Measurements from ENCODE around the gene HOXB4. TPM values are rescaled to one million over a fixed set of nuclear protein-coding genes. Genes with fewer than 3 reads are reported as not detected.

HOXB4 gene
- total RNA-seq, 4 donors from 2014 or later, result 1.8 to 6.6 (median 5.1) TPM

DNA sequence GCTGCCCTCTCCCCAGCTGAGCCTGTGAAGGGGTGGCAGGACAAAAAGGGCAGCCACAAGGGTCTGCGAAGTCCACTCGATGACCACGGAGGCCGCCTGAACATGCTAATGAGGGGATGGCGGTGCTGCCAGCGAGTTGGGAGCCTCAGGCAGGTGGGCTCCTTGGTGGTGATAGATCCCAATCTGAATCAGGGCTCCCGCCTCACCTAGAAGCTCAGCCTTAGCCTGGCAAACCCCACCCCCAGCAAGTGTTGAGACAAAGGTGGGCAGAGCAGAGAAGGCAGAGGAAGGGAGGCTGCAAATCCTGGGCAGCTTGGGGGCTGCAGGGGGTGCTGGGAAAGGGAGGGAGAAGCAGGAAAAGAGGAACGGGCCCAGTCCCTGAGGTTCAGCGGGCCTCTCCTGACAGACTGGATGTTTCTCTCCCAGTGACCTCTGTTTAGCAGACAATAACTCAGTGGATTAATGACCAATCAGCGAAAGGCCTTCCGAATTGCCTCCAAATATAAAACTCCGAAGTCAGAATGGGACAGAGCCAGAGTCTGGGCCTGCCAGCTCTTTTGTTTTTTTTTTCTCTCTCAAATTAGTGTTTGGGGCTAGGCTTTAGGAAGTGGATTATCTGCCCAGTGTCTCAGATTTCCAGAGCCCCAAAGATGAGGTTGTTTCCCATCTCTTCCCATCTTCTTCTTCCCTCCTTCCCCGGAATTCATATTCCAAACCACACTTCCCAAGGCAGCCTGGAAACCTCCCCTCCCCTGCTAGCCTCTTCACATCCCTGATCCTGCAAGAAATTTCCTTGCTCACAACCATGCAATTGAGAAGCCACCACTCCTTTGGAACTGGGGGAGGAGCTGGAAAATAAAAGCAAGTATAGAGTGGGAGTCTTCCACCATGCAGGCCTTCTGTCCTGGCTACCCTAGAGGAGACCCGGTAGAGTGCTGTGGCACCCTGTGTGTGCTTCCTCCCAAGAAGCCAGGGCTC is 18.0 kb downstream of the HOXB4 start:
- H3K4me3 ChIP-seq, result no peak overlapping the region

DNA sequence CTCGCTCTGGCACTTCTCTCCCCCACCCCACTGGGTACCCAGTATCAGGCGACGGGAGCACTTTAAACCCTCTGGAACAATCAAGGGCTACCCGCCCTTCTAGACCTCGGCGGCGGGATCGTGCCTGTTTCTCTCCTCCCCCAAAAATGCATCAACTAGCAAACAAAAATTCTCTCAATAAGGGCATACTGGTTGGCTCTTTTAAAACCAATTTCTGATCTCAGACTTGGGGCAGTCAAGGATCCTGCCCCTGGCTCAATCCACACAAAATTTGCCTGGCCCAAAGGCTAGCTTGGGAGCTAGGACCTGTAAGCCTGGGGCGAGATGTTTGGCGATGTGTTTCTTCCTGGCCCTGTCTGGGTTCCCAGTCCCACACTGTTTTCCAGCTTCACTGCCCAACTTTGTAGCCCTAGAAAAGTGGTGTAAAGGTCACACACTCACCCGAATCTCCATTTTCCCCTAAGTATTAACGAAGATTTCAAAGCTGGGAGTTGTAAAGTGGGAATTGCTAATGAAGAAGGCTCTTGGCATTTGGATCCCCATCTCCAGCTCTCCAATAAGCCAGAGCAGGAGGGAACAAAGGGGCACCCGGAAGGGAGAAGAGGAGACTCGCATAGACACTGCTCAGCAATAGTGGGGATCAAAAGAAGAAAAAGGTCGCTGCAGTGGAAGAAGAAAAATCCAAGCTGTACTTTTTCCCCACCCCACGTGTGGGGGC is 18.9 kb downstream of the HOXB4 start:
- H3K9me3 ChIP-seq, result no peaks in the 10 kb centered on the region
- H3K36me3 ChIP-seq, result no peaks in the 10 kb centered on the region
- DNase-seq, result no peak
- no peak overlapping the region for H3K4me3 ChIP-seq
- peaks cover 0 to 91% (median 2%) of the 10 kb centered on the region in 4 donors for H3K4me1 ChIP-seq
- H3K27me3 ChIP-seq, result no peaks in the 10 kb centered on the region
- H3K27ac ChIP-seq, result peak overlapping the region; percentile 6 to 96 (median 58)
- no peak for TF ChIP-seq POLR2A (IDR thresholded peaks at IDR 0.05)

More for the DNA sequence above, 18.0 kb downstream of the HOXB4 start:
- Histone ChIP-seq H3K36me3 (no peaks in the 10 kb centered on the region), H3K27me3 (no peaks in the 10 kb centered on the region), H3K9me3 (no peaks in the 10 kb centered on the region), H3K27ac (peak overlapping the region; percentile 6 to 96 (median 58)), H3K4me1 (peaks cover 0 to 89% (median 2%) of the 10 kb centered on the region in 4 donors)
- DNase-seq, result no peak
- TF ChIP-seq, protein P1, sequence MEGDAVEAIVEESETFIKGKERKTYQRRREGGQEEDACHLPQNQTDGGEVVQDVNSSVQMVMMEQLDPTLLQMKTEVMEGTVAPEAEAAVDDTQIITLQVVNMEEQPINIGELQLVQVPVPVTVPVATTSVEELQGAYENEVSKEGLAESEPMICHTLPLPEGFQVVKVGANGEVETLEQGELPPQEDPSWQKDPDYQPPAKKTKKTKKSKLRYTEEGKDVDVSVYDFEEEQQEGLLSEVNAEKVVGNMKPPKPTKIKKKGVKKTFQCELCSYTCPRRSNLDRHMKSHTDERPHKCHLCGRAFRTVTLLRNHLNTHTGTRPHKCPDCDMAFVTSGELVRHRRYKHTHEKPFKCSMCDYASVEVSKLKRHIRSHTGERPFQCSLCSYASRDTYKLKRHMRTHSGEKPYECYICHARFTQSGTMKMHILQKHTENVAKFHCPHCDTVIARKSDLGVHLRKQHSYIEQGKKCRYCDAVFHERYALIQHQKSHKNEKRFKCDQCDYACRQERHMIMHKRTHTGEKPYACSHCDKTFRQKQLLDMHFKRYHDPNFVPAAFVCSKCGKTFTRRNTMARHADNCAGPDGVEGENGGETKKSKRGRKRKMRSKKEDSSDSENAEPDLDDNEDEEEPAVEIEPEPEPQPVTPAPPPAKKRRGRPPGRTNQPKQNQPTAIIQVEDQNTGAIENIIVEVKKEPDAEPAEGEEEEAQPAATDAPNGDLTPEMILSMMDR (IDR thresholded peaks at IDR 0.05), result no peak
- TF ChIP-seq POLR2A (IDR thresholded peaks at IDR 0.05), result no peak

DNA sequence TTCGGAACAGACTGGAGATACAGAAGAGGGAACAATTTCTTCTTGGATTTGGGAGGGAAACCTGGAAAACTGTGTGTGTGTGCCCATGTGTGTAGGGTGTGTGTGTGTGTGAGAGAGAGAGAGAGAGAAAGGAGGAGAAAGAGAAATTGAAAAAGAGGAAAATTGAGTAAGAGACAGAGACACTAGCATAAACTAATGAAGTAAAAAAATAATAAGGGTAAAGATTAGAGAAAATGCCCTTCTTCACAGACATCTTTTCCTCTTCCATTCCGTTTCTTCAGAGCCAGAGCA is 19.4 kb downstream of the HOXB4 start:
- Histone ChIP-seq H3K4me1 (peaks cover 0 to 88% (median 2%) of the 10 kb centered on the region in 4 donors), H3K4me3 (no peak overlapping the region), H3K9me3 (no peaks in the 10 kb centered on the region), H3K27ac (peak overlapping the region in 3 of 4 donors; percentile 6 to 96 (median 68)), H3K36me3 (no peaks in the 10 kb centered on the region), H3K27me3 (no peaks in the 10 kb centered on the region)
- DNase-seq, result no peak
- TF ChIP-seq POLR2A (IDR thresholded peaks at IDR 0.05), result no peak
- TF ChIP-seq, protein P1 (IDR thresholded peaks at IDR 0.05), result no peak

DNA sequence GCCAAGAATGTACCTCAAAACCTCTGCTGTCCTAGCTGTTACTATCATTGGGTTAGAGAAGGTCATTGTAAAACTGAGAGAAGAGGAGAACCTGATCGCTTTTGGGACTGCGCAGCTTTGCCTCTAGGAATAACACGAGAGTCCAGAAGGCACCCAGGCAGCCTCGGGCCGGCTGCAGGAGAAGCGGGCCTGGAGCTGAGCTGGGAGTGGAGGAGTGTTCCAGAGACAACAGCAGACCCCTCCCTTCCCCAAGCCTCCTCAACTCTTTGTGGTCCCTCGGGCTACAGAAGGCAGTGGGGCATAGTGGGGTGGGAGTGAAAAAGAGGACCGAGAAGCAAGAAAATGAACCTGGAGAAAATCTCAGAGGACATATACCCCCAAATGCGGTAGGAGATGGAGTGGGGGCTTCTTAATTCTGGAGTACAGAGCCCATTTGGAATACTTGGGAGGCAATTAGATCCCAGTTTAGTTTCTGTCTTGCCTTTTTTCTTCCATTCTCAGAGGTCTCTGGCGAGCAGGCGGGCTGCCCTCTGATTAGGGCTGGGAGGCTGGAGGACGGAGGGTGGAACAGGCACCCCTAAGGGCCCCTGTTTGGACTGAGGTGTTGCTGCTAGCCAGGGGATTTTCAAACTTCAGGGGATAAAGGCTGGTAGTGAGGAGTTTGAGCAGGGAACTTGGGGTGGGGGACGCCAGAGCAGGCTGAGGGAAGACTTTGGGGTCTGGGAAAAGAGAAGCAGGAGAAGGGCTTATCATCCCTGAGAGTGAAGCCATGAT is 19.9 kb downstream of the HOXB4 start:
- no peak for DNase-seq
- Histone ChIP-seq H3K9me3 (no peaks in the 10 kb centered on the region), H3K27me3 (no peaks in the 10 kb centered on the region), H3K27ac (peak overlapping the region in 2 of 4 donors; percentile 68 to 96), H3K4me3 (no peak overlapping the region), H3K4me1 (peaks cover 0 to 84% (median 2%) of the 10 kb centered on the region in 4 donors), H3K36me3 (no peaks in the 10 kb centered on the region)
- TF ChIP-seq, protein P1 (IDR thresholded peaks at IDR 0.05), result no peak
- TF ChIP-seq POLR2A (IDR thresholded peaks at IDR 0.05), result no peak

DNA sequence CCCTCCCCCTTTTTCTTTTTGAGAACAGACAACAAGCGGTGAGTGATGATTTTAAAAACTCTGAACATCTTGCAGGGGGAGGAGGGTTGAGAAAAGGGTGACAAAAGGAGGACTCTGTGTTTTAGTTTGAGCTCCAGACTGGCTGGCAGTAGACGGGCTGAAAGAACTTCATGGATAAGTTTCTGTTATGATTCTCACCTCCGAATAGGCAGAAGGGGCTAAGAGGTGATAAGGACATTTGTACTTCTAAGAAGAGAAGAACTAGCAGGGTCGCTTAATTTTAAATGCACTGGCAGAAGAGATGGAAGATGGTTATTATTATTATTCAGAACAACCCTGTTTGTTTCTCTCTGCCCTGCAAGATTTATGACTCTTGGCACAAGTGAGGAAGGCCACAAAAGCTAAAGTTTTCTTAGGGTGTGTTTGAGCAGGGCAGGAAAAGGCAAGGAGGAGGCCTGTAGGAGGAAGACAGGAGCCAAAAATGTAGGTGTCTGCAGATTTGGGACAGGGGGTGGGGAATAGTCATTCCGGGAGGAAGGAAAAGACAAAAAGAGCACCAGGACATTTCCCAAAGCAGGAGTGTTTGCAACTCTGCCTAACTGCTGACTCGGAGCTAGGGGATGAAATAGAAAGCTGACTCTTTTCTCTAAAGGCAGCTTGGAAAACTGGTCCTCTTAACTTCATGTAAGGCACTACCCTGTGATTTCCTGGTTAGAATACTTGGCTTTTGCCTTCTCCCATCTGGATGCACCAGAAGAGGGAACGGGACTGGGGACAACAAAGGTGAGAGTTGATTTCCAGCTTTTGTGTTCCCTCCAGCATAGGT is 21.4 kb downstream of the HOXB4 start:
- H3K9me3 ChIP-seq, result no peaks in the 10 kb centered on the region
- no peak overlapping the region for H3K4me3 ChIP-seq
- DNase-seq, result no peak
- peaks cover 0 to 81% (median 2%) of the 10 kb centered on the region in 4 donors for H3K4me1 ChIP-seq
- peaks cover 0 to 3% (median 0%) of the 10 kb centered on the region in 3 donors for H3K36me3 ChIP-seq
- peak overlapping the region; percentile 33 to 96 (median 48) for H3K27ac ChIP-seq
- TF ChIP-seq POLR2A (IDR thresholded peaks at IDR 0.05), result no peak
- TF ChIP-seq, protein P1 (IDR thresholded peaks at IDR 0.05), result no peak
- H3K27me3 ChIP-seq, result no peaks in the 10 kb centered on the region

All from Peyer's patch (tissue), 4 donors.